ENCODE results near the gene USP16. TPM values are rescaled to one million over a fixed set of nuclear protein-coding genes. Genes with fewer than 3 reads are reported as not detected.

Gene USP16
- total and polyA plus RNA-seq, 2 experiments from 2014 or later, result 25.9 to 35.8 TPM

GRCh38 chr21:29029524-29029923 lies 5.1 kb downstream of the USP16 start:
- H3K36me3 ChIP-seq (replicated peaks; ENCODE audit: insufficient read depth, low read depth), result no peaks in the 10 kb centered on the region
- H3K27me3 ChIP-seq, result no peaks in the 10 kb centered on the region
- H3K9me3 ChIP-seq (ENCODE audit: low read depth), result no peaks in the 10 kb centered on the region
- TF ChIP-seq CTCF (IDR thresholded peaks at IDR 0.05; ENCODE audit: poor library complexity) (no peak), EZH2 (IDR thresholded peaks at IDR 0.05; ENCODE audit: borderline replicate concordance) (no peak), EZH2phosphoT487 (IDR thresholded peaks at IDR 0.05; ENCODE audit: low read depth, severe bottlenecking, unreplicated experiment) (no peak)
- 96% methylated on average over 1 of the region's 1 CpG for WGBS (ENCODE audit: low lambda C conversion rate, missing lambda C conversion rate)
- H3K27ac ChIP-seq, result no peak overlapping the region
- H3K4me1 ChIP-seq (ENCODE audit: insufficient read depth), result peaks cover 7% of the 10 kb centered on the region
- no peak overlapping the region for H3K4me3 ChIP-seq
- H3K79me2 ChIP-seq, result peaks cover 50% of the 10 kb centered on the region
- no peak overlapping the region for H3K4me2 ChIP-seq
- no peaks in the 10 kb centered on the region for H3K9me2 ChIP-seq (replicated peaks; ENCODE audit: insufficient read depth)
- no peak overlapping the region for H2AFZ ChIP-seq
- no peak for DNase-seq (ENCODE audit: low spot score)
- H4K20me1 ChIP-seq (ENCODE audit: insufficient read depth, poor library complexity, severe bottlenecking), result peaks cover 3% of the 10 kb centered on the region

DNA sequence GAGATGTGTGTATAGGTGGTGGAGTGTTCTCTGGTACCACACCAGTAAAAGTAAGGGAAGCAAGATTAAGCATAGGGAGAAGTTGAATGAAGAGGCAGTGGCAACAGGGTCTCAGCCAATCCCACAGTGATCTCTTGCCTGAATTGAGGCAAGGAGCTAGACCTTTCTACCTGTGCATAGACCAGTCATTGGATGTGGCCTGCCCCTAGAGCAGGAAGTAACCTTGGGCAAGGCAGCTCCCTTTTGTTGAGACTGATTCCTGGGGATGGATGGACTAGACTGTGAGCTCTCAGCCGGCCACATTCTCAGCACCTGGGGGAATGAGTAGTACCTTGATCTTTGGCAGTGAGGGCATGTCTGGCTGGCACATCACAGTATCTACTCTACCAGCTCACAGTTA lies 6.4 kb downstream of the USP16 start:
- Histone ChIP-seq H3K27ac (no peak overlapping the region), H3K4me1 (ENCODE audit: insufficient read depth) (peaks cover 3% of the 10 kb centered on the region), H3K4me2 (no peak overlapping the region), H3K27me3 (no peaks in the 10 kb centered on the region), H3K36me3 (replicated peaks; ENCODE audit: insufficient read depth, low read depth) (no peaks in the 10 kb centered on the region), H3K4me3 (no peak overlapping the region), H2AFZ (no peak overlapping the region), H4K20me1 (ENCODE audit: insufficient read depth, poor library complexity, severe bottlenecking) (peaks cover 3% of the 10 kb centered on the region), H3K9me3 (ENCODE audit: low read depth) (no peaks in the 10 kb centered on the region), H3K9me2 (replicated peaks; ENCODE audit: insufficient read depth) (no peaks in the 10 kb centered on the region), H3K79me2 (peaks cover 45% of the 10 kb centered on the region)
- 100% methylated on average over 1 of the region's 1 CpG for WGBS (ENCODE audit: low lambda C conversion rate, missing lambda C conversion rate)
- no peak for DNase-seq (ENCODE audit: low spot score)
- TF ChIP-seq EZH2phosphoT487 (IDR thresholded peaks at IDR 0.05; ENCODE audit: low read depth, severe bottlenecking, unreplicated experiment) (no peak), CTCF (IDR thresholded peaks at IDR 0.05; ENCODE audit: poor library complexity) (no peak), EZH2 (IDR thresholded peaks at IDR 0.05; ENCODE audit: borderline replicate concordance) (no peak)

DNA sequence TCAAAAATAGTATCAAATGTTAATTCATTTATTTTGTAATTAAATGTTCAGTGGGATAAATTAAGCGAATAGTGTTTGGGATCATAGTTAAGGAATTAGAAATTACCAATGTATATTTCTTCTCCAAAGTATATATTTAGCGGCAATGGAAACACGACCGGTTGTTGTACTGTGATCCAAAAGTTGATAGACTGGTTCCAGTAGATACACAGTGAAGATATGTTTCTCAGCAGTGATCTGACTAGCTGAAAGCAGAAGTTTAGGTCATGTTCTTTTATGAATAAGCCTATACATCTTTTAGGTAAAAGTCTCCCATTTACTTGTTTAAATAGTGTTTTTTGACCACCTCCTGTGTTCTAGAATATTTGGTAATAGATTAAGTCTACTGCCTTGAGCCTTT lies 8.8 kb downstream of the USP16 start:
- TF ChIP-seq EZH2phosphoT487 (IDR thresholded peaks at IDR 0.05; ENCODE audit: low read depth, severe bottlenecking, unreplicated experiment), result no peak
- no peak overlapping the region for H3K27ac ChIP-seq
- no peak overlapping the region for H3K4me2 ChIP-seq
- H3K4me3 ChIP-seq, result no peak overlapping the region
- H2AFZ ChIP-seq, result no peak overlapping the region
- H4K20me1 ChIP-seq (ENCODE audit: insufficient read depth, poor library complexity, severe bottlenecking), result no peaks in the 10 kb centered on the region
- H3K4me1 ChIP-seq (ENCODE audit: insufficient read depth), result no peaks in the 10 kb centered on the region
- no peaks in the 10 kb centered on the region for H3K27me3 ChIP-seq
- peaks cover 21% of the 10 kb centered on the region for H3K79me2 ChIP-seq
- H3K9me3 ChIP-seq (ENCODE audit: low read depth), result no peaks in the 10 kb centered on the region
- DNase-seq (ENCODE audit: low spot score), result no peak
- 70% methylated on average over 4 of the region's 4 CpGs for WGBS (ENCODE audit: low lambda C conversion rate, missing lambda C conversion rate)
- no peaks in the 10 kb centered on the region for H3K9me2 ChIP-seq (replicated peaks; ENCODE audit: insufficient read depth)
- H3K36me3 ChIP-seq (replicated peaks; ENCODE audit: insufficient read depth, low read depth), result no peaks in the 10 kb centered on the region

GRCh38 chr21:29033871-29034270 lies 9.4 kb downstream of the USP16 start:
- no peak for DNase-seq (ENCODE audit: low spot score)
- no peaks in the 10 kb centered on the region for H3K9me2 ChIP-seq (replicated peaks; ENCODE audit: insufficient read depth)
- H4K20me1 ChIP-seq (ENCODE audit: insufficient read depth, poor library complexity, severe bottlenecking), result no peaks in the 10 kb centered on the region
- no peaks in the 10 kb centered on the region for H3K4me1 ChIP-seq (ENCODE audit: insufficient read depth)
- TF ChIP-seq EZH2 (IDR thresholded peaks at IDR 0.05; ENCODE audit: borderline replicate concordance) (no peak), CTCF (IDR thresholded peaks at IDR 0.05; ENCODE audit: poor library complexity) (no peak), EZH2phosphoT487 (IDR thresholded peaks at IDR 0.05; ENCODE audit: low read depth, severe bottlenecking, unreplicated experiment) (no peak)
- H3K4me2 ChIP-seq, result no peak overlapping the region
- H3K79me2 ChIP-seq, result peaks cover 16% of the 10 kb centered on the region
- H3K27me3 ChIP-seq, result no peaks in the 10 kb centered on the region
- no peak overlapping the region for H3K4me3 ChIP-seq
- H3K27ac ChIP-seq, result no peak overlapping the region
- no peaks in the 10 kb centered on the region for H3K9me3 ChIP-seq (ENCODE audit: low read depth)
- WGBS (ENCODE audit: low lambda C conversion rate, missing lambda C conversion rate), result 94% methylated on average over 3 of the region's 3 CpGs
- H3K36me3 ChIP-seq (replicated peaks; ENCODE audit: insufficient read depth, low read depth), result no peaks in the 10 kb centered on the region
- no peak overlapping the region for H2AFZ ChIP-seq

All from hepatocyte (in vitro differentiated cells).